Measurements from ENCODE around the gene GGT5. TPM values are rescaled to one million over a fixed set of nuclear protein-coding genes. Genes with fewer than 3 reads are reported as not detected.
"Not testable (repeated sequence)": the region's sequence is repeated elsewhere in the genome, so short reads cannot be mapped to it uniquely, and the experiment has no call there.

The GGT5 gene
- total RNA-seq, 1 donor from 2014 or later = 9.2 TPM

DNA sequence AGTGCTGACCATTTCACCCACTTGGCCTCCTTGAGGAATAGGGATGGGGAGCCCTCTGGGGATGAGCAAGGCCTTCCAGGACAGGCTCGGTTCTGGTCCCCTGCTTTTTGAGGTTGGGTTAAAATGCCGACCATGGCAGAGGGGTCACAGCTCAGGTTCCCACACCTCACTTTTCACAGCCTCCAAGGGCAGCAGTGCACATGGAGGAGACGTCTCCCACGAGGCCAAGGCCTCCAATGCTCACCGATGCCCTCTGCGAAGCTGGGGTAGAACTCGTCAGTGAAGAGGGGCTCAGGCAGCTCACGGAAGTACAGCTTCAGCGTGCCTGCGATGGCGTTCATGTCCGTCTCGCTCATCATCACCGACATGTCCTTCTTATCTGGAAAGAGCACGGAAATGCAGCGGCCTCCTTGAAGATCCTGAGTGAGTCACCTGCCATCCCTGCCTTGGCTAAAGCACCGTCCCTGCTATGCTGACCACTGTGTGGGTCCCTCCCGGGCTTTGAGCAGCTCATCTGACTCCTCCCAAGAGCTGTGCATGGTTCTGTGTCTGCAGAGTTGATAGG, 17.4 kb upstream of the GGT5 start:
- not testable (repeated sequence) for DNase-seq (ENCODE audit: low read depth in 2 of 2)

DNA sequence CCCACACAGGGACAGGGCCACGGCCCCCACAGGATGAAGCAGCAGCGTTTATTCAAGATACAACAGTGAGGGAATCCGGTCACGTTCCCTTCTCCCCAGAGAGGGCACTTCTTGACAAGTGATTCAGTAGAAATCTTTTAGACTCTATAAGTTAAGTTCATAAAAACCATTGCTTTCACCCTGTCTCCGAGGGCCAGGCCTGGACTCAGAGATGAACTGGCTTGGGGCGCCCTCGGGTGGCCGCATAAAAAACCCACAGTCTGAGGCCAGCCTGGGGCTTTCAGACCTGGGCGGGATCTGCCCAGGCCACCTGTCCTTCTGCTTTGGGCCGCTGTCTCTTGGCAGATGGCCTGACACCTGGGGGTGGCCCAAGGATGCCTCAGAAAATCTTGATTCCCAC, 14.6 kb upstream of the GGT5 start:
- DNase-seq (ENCODE audit: low read depth in 2 of 2) = peak in 1 of 2 donors; percentile 65

DNA sequence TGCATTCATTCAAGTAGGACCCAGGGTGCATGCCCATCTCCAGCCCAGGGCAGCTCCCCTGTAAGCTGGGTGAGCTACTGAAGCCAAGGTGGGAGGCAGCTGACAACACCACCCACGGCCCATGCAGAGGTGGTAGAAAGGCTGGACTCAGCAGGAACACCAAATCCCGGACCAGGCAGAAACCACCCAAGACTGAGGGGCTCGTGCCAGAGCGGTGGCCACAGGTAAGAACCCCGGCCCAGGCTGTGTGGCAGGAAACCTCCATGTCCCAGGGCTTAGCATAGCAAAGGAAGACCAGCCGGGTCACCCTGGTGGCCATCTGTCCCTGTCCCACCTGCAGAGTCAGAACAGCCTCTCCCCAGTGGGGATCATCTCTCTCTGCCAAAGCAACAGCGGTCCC, 11.9 kb upstream of the GGT5 start:
- not testable (repeated sequence) for DNase-seq (ENCODE audit: low read depth in 2 of 2)

DNA sequence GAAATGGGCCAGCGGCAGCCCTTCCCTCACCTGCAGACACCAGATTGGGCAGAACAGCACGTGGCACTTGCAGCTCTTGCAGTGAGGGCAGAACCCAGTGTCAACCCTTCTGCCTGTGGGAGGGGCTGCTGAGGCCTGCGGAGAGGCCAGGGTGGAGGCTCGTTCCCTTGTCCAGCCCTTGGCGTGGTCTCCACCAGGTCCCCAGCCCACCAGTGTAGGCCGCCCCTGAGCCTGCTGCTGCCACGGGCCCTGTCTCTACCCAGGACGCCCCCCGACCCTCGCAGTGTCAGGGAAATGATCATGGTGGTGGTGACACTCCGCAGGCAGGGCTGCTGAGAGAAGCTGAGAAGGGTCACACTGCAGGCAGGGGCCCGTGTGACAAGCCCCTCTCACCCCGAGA, 11.3 kb upstream of the GGT5 start:
- DNase-seq (ENCODE audit: low read depth in 2 of 2) = not testable (repeated sequence)

DNA sequence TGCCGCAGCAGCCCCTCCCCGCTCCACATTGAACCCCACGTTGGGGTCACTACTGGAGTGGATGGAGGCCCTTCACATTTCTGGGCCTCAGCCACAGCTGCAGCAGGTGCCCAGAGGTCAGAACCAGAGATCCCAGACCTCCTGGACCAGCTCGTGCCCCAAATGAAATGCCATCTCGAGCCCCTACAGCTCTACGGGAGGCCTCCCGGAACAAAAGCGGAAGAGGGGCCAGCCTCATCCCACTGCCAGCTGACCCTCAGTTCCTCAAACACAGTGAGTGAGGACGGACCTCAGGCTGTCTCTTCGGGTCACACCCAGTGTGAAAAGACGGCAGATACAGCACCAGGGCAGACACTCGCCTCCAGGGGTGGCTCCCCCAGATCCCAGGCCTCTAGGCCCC, 8.2 kb upstream of the GGT5 start:
- not testable (repeated sequence) for DNase-seq (ENCODE audit: low read depth in 2 of 2)

DNA sequence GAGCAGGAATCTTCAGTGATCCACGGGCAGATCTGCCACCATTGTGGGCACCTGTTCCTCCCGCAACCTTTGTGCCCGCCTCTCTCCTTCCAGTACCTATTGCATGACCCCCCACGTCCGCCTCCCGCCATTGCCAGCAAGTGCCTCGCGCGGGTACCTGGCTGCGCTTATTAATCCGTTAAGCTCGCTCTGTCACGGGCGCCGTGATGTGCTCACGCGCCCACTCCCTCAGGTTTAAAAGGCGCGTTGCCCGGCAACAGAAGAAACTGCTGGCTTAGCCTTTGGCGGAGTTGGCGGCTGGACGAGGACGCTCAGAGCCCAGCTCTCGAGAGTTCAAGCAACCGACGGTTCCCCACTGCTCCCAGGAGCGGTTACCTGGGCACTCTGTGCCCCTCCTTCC, 6.4 kb upstream of the GGT5 start:
- DNase-seq (ENCODE audit: low read depth in 2 of 2) = not testable (repeated sequence)

DNA sequence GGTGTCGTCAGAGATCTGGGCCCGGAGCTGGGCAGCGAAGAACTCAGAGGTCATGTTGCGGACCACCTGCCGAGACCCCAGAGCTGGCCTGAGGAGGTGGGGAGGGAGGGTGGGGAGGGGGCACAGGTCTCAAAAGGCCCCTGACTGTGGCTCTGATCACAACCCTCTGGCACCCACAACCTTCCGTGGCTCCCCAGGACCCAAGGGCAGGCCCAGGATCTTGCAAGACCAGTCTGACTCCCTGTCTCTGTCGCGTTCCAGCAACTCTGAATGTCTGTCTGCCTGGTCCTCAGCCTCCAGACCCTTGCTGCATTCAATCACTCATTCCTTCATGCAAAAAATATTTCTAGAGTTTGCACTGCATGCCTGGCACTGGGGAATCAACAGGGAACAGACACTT, 4.5 kb upstream of the GGT5 start:
- not testable (repeated sequence) for DNase-seq (ENCODE audit: low read depth in 2 of 2)

DNA sequence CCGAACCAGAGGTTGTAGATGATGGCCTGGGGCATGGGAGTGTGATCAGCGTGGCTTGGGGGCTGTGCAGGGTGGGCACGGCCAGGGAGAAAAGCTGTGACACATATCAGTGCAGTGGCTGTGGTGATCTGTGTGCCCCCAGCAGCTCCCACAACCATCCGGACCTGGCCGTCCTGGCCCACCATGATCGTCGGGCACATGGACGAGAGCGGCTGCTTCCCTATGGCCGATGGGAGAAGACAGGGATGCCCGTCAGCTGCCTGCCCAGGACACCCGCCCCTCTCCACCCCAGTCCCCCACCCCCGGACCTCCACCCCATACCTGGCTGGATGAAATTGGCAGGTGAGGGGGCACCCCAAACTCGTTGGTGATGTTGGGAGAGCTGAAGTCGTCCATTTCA, 3.7 kb upstream of the GGT5 start:
- DNase-seq (ENCODE audit: low read depth in 2 of 2) = not testable (repeated sequence)

DNA sequence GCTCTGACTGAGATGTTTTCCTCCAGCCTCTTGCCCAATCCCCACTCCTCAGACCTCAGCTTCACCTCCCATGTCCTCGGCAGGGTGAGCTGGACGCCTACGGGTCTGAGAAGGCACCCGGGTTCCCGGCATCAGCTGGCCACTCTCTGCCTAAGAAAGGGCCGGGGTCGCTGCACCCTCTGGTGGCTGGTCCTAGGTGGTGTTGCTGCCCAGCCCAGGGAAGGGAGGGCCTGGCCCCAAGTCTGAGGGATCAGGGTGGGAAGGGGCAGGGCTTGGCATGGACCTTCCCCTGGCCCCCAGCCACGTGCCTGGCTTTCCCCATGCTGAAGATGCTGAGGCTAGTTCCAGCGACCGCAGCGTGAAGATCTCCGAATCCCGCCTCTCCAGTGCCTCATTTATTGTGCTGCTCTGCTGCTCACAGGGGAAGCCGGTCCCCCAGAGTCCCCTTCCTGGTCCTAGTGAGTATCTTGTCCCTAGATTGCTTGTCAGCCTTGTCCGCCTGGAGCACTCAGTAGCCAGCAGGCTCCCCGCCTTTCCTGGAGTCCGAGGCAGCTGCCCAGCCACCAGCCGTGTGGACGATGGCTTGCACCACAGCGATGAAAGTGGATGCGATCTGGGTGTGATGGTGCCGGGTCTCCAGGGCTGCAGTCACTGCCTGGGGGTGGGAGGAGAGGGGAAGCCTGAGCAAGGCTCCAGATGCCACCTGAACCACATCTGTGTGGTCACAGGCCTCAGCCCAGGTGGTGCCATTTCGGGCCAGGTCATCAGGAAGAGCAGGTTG, 2.9 kb upstream of the GGT5 start:
- peak; percentile 43 to 82 for DNase-seq (ENCODE audit: low read depth in 2 of 2)

DNA sequence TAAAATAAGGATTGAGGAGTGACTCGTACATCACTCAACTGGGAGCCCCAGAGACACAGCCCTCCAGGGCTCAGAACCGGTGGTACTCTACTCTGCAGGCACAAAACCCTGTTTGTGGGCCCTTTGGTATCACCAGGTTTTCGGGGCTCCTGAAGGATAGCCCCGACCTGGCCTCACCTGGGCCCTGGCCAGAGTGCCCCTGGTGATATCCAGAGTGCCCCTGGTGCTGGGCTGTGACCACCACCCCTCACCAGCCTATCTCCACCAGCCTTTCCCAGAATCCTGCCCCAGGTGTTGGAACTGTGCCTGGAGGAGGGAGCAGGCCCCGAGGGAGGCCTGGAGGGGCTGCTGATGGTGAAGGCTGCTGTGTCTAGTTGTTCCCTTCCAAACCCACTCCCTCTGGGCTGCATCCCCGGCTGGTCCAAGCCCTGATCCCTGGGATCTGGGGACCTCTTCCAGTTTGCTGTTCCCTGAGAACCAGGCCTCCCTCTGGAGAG, 2.2 kb upstream of the GGT5 start:
- no peak for DNase-seq (ENCODE audit: low read depth in 2 of 2)

DNA sequence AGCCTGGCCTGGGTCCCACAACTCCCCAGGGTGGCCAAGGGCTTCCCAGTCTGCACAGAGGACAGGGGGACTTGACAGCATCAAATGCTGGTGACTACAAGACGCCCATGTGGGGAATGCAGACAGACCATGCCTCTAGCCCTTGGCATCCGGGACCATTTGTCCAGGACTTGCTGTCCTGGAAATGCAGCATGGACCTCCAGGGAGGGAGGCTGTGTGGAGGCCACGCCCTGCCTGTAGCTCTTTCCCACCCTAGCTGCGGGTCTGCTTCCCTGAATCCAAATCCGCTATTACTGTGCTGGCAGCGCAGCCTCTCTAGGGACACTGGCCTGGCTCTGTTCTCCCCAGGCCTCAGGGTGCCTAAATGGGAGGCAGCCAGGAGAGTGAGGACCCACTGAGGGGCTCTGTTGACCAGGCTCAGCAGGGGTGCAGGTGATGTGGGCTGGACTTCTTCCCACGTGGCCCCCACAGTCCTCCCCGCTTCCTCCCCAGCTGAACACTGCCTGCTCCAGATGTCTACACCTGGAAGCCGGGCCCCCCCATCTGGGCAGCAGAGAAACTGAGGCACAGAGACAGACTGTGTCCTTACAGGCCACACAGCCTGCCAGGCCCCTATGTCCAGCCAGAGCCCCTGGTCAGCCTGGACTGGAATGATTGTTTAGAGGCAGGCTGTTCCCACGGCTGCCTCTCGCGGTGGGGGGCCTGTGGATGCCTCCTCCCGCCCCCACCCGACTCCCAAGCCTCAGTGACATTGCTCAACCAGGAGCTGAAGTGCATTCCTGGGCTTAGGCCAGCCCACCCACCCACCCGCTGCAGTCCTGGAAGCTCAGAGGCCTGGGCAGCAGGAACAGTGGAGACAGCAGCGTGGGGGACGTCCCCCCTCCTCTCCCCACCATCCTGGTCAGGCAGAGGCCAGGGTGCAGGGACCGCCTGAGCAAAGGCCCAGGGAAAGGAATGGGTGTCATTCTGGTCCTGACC, 991 bp upstream of the GGT5 start:
- DNase-seq (ENCODE audit: low read depth in 2 of 2) = peak in 1 of 2 donors; percentile 36

DNA sequence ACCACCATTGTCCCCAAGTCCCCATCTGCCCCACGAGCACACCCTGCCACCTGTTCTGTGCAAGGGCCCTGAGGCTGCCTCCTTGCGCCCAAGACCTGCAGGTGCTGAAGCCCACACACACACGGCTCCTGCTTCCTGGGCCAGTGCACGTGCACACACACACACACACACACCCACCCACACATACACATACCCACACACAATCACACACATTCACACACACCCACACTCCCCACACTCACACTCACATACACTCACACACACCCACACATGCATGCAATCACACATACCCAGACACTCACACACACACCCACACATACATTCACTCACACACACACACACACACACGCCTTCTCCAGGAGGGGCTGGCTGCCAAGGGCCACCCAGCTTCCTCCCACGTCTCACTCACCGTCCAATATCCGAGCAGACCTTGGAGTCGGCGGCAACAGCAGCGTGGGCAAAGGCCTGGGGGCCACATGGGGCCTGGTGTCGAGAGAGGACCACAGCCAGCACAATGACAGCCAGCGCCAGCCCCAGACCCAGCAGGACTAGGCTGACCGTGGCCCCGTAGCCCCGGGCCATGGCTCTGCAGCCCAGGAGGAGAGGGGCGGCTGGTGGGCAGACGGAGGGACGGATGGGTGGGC, 616 bp downstream of the GGT5 start:
- DNase-seq (ENCODE audit: low read depth in 2 of 2) = peak in 1 of 2 donors; percentile 63

DNA sequence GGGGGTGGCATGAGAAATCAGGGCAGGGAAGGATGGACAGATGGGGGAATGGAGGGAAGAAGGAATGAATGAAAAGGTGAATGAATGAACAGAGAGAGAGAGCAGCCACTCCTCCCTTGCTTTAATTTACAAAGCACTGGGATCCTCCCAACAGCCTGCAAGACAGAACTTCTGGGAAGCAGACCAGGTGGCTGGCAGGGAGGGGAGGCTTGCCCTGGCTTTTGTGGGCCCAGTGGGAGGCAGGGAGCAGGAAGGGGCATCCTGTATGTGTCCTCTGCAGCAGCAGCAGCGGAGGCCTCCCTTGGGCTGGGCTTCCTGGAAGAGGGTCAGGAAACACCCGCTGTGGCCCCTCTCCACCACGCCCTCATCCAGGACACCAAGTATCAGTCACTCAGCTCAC, 1.5 kb downstream of the GGT5 start:
- DNase-seq (ENCODE audit: low read depth in 2 of 2) = peak in 1 of 2 donors; percentile 65

DNA sequence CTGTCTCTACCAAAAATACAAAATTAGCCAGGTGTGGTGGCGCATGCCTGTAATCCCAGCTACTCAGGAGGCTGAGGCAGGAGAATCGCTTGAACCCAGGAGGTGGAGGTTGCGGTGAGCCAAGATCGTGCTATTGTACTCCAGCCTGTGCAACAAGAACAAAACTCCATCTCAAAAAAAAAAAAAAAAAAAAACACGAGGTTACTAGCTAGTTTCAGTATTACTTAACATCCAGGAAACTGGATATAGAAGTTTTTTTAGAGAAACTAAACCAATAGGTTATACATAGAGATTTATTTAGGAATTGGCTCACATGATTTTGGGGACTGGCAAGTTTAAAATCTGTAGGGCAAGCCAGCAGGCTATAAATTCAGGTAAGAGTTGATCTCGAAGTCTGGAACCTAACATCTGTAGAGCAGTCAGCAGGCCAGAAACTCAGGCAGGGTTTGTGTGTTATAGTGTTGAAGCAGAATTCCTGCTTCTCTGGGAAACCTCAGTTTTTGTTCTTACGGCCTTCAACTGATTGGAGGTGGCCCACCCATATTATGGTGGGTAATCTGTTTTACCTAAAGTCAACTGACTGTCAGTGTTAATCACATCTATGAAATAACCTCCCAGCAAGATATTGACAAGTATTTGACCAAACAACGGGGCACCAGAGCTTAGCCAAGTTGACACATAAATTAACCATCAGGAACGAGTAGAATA, 3.7 kb downstream of the GGT5 start:
- DNase-seq (ENCODE audit: low read depth in 2 of 2) = not testable (repeated sequence)

DNA sequence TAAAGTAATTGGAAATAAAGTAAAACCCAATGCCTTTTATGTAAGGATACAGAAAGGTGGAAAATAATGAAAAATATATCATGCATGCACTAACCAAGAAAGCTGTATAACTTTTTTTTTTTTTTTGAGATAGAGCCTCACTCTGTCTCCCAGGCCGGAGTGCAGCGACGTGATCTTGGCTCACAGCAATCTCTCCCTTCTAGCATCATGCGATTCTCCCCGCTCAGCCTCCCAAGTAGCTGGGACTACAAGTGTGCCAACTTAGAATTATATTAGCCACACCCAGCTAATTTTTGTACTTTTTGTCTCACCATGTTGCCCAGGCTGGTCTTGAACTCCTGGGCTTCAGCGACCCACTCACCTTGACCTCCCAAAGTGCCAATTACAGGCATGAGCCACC, 4.5 kb downstream of the GGT5 start:
- DNase-seq (ENCODE audit: low read depth in 2 of 2) = peak in 1 of 2 donors; percentile 40

DNA sequence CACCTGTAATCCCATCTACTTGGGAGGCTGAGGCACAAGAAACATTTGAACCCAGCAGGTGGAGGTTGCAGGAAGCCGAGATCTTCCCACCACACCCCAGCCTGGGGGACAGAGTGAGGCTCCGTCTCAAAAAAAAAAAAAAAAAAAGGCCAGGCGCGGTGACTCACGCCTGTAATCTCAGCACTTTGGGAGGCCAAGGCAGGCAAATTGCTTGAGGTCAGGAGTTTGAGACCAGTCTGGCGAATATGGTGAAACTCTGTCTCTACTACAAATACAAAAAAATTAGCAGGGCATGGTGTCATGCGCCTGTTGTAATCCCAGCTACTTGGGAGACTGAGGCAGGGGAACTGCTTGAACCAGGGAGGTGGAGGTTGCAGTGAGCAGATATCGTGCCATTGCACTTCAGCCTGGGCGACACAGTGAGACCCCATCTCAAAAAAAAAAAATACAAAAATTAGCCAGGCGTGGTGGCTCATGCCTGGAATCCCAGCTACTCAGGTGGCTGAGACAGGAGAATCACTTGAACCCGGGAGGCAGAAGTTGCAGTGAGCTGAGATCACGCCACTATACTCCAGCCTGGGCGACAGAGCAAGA, 6.7 kb downstream of the GGT5 start:
- not testable (repeated sequence) for DNase-seq (ENCODE audit: low read depth in 2 of 2)

DNA sequence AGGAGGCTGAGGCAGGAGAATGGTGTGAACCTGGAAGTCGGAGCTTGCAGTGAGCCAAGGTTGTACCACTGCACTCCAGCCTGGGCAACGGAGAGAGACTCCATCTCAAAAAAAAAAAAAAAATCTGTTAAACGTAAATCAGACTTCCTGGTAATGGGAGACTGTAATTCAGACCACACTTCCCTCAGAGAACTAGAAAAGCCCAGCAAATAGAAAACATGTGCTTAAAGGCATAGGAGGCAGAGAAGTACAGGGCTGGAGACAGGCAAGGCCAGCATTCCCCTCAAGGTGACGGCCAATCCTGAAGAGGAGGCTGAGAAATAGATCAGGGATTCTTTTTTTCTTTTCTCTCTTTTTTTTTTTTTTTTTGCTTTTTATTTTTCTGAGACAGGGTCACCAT, 8.2 kb downstream of the GGT5 start:
- no peak for DNase-seq (ENCODE audit: low read depth in 2 of 2)

DNA sequence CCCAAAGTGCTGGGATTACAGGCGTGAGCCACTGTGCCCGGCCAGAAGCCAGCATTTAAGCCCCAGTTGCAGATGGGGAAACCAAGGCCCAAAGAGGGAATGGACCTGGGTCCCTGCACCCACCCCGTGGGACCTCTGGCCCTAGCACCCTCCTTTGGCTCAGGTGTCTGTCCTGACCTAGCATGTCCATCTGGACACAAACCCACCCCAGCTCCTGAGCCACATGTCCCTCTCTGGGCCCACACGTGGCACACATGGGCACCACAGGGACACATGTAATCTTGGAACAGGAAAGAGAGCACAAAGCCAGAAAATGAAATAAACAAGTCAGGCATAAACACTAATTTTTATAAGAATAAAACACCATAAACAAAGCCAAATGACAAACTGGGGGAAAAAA, 9.6 kb downstream of the GGT5 start:
- no peak for DNase-seq (ENCODE audit: low read depth in 2 of 2)

DNA sequence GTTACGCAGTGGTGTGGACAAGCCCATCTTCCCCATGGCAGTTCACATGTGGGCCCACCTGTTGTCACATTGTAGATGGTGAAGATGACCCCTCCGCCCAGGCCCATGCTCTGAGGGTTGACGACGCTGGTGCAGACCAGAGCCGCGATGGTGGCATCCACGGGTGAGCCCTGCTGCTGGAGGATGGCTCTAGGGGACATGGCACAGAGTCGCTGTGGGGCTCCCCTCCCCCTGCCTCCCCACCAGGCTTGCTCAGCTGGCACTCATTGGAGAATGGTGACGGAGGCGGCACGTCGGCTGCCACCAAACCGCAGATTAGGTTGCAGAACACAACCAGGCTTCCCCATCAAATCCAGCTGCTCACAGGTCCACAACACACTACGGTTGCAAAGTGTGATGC, 11.1 kb downstream of the GGT5 start:
- DNase-seq (ENCODE audit: low read depth in 2 of 2) = no peak

DNA sequence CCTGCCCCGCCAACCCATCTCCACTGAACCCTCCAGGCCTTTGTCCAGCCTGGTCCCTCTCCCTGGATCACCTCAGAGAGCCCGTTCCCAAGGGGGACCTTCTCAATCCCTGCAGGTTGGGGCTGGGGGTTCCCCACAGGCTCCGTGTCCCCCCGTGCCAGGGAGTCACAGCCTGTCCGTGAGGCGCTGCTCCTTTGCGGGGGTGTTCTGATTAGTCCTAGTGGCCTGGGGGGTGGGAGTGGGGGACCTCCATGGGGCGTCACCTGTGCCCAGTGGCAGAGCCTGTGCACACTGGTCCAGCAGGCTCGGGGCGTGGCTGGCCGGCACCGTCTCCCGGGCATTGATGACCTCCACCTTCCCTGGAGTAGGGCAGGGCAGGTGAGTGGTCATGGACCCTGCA, 11.6 kb downstream of the GGT5 start:
- no peak for DNase-seq (ENCODE audit: low read depth in 2 of 2)
